HL-60/S4 treated with phorbol 12-myristate 13-acetate at 8.2 ng/mL for 4 days and 3 days (cell line): ENCODE data around the gene SNRPA.
"Not testable (repeated sequence)": the region's sequence is repeated elsewhere in the genome, so short reads cannot be mapped to it uniquely, and the experiment has no call there.

Source experiments
- in situ Hi-C: fragments of 300-500 bp; cut with MboI; formaldehyde crosslinking; loops from 2 replicates; pipeline ENCODE4 v1.15.0; 2022; ENCODE audit warnings: low sequenced_read_pairs

Gene SNRPA

DNA sequence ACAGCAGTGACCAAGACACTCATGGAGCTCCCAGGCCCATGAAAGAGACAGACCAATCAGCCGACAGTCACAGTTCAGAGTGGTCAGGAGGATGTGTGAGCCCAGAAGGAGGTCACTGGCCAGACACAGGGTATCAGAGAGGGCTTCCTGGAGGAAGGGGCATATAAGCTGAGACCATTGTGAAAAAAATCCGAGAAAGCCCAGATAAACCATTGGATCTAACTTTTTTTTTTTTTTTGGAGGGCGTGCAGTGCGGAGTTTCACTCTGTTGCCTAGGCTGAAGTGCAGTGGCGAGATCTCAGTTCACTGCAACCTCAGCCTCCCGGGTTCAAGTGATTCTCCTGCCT, 29.9 kb upstream of the SNRPA start:
- in situ Hi-C loops = no loop called here

- in situ Hi-C loops = no loop called here
These were observed 28.9 kb upstream of the SNRPA start for GRCh38 chr19:40721936-40722661.

- in situ Hi-C loops = no loop called here
These were observed 27.2 kb upstream of the SNRPA start for GRCh38 chr19:40723661-40724254.

DNA sequence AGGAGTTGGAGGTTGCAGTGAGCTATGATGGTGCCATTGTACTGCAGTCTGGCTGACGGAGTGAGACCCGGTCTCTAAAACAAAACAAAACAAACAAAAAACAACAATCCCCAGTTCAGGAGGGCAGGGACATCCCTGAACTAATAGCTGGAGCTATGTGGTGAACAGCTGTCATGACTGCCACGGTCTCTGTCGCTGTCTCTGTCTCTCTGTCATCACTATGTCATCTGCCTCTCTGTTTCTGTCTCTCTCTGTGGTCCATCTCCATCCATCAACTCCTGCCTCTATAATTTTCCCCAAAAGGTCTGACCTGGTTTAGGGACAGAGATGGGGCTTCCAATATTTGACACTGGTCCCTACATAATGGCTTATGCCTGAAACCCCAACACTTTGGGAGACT, 26.7 kb upstream of the SNRPA start:
- in situ Hi-C loops = no loop called here

DNA sequence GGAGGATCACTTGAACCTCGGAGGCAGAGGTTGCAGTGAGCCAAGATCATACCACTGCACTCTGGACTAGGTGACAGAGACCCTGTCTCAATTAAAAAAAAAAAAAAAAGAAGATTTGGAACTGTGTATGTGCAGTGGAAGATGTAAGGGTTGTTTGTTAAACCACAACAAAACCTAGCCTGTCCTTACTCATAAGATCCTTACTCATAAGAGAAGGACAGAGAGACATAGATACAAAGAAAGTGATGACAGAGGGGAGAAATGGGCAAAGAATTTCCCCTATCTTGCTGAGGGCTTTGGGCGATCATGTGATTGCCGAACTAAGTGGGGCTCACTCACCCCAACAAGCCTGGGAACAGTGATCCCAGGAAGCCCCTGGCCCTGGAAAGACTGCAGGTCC, 26.1 kb upstream of the SNRPA start:
- in situ Hi-C loops = no loop called here

DNA sequence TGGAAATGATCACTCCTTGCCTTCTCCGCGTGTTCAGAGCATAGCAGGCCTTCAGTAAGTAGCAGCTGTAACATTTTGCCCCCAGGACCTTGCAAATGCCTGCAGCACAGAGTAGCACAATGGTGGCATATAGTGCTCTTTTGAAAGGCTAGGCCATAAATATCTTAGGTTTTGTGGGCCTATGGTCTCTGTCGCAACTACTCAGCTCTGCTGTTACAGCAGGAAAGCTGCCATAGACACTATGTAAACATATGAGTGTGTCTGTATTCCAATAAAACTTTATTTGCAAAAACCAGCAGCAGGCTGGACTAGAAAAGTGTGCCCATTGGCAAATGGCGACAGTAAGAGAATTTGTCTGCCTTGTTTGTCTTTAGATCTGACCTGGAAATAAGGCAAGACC, 24.7 kb upstream of the SNRPA start:
- in situ Hi-C loops = no loop called here

- in situ Hi-C loops = not testable (repeated sequence)
These were observed 20.9 kb upstream of the SNRPA start for GRCh38 chr19:40730065-40730464.

- in situ Hi-C loops = not testable (repeated sequence)
These were observed 18.7 kb upstream of the SNRPA start for GRCh38 chr19:40732304-40732703.

DNA sequence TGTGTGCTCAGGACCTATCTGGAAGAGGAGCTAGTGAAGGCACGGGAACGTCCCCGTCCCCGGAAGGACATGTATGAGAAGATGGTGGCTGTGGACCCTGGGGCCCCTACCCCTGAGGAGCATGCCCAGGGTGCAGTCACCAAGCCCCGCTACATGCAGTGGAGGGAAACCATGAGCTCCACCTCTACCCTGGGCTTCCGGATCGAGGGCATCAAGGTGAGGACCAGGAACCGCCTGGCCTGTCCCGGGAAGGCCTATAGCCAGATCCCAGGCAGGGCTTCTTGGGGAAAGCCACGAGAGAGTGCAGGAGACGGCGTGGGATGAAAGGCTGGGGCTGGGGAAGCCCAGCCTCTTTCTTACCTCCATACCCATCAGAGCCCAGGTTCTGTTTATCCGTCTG, 17.9 kb upstream of the SNRPA start:
- in situ Hi-C loops = no loop called here

- in situ Hi-C loops = no loop called here
These were observed 15.8 kb upstream of the SNRPA start for GRCh38 chr19:40735013-40735771.

DNA sequence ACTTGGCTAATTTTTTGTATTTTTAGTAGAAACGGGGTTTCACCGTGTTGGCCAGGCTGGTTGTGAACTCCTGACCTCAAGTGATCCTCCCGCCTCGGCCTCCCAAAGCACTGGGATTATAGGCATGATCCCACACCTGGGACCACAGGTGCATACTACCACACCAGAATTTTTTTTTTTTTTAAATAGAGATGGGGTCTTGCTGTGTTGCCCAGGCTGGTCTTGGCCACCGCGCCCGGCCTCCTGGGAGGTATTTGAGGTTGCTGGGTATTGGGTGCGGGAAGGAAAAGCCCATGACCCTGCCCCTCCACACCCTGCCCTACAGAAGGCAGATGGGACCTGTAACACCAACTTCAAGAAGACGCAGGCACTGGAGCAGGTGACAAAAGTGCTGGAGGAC, 14.3 kb upstream of the SNRPA start:
- in situ Hi-C loops = no loop called here

DNA sequence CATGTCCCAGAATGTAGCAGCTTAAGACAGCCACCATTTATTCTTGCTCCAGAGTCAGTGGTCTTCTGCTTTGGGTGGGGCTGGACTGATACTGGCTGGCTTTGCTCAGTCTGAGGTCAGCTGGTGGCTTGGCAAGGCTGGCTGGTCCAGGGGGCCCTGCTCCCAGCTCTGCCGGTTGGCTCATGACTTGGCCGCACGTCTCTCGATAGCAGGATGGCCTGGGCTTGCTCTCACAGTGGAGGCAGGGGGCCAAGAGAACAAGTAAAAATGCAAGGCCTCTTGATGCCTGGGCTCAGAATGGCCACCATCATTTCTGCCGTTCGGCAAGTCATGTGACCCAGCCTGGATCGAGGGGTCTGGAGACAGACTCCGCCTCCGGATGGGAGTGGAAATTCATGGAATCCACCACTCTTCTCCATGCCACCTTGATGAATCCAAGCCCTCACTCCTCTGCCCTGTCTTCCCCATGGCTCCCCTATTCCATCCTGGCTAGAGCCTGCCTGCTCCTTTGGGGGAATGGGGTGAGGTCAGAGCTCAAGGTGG, 13.8 kb upstream of the SNRPA start:
- in situ Hi-C loops = no loop called here

- in situ Hi-C loops = no loop called here
These were observed 11.8 kb upstream of the SNRPA start for GRCh38 chr19:40739030-40739839.

GRCh38 chr19:40739871-40740703, 10.9 kb upstream of the SNRPA start:
- in situ Hi-C loops = no loop called here

DNA sequence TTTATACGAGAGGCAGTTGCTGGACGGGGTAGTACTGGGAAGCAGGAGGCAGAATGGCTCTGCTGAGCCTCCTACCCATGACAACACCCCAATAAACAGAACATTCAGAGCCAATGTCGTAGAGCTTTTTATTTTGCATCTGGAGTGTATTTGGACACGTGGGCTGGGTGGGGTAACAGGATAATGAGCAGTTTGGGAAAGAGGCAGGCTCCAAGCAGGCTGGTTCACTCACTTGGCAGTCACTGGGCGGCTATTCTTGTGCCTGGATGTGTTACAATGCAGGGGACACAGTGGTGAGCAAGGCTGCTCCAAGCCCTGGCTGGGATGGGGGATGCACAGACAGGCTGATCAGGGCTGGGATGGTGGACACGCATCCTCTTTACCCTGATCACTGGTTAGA, 10.3 kb upstream of the SNRPA start:
- in situ Hi-C loops = no loop called here

DNA sequence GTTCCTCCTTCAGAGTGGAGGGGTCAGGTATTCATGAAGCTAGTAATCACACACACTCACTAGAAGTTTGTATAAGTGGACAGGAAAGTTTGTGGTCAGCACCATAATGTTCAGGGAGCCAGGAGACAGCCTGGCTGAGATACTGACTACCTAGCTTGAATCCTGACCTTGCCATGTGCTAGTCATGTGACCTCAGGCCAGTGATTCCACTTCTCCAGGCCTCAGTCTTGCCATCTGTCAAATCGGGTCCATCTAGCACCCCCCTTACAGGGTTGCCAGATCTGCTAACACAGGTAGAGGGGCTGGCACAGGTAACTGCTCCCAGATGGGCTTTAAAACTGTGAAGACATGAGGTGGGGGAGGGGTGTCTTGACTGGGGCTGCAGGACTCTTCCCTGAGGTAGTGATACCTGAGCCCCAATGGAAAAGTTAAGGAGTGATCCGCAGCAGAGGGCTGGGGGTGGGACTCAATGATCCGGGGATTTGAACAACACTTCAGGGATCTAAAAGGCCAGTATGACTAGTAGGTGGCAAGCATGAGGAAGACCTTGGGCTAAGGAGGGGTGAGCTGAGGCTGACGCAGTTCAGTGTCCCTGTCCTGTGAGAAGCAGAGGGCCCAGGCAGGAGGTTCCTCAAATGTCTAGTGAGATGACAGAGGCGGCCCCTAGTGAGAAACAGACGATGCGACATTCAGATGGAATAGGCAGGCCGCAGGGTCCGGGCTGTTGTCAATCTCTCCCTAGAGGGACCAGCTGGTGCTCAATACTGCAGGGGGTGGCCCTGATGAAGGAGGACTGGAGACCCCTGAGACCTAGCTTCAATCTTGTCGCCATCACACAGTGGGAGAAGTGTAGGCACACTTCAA, 9.2 kb upstream of the SNRPA start:
- in situ Hi-C loops = no loop called here

GRCh38 chr19:40742477-40742876, 8.5 kb upstream of the SNRPA start:
- in situ Hi-C loops = no loop called here

DNA sequence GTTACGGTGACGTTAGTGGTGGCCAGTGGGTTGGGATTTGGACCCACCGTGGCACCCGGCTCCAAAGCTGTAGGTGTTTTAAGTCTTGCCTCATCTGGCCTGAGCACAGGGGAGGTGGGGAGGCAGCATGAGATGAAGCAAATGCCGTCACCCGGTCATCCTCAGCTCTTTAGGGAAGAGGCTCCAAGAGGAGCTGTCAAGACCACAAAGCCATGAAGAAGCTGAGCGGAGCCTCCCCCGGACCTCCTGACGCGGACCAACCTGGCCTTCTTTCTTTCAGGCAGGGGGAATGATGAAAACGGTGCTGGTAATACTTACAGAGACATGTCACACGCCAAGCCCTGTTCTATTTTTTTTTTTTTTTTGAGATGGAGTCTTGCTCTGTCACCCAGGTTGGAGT, 8.1 kb upstream of the SNRPA start:
- in situ Hi-C loops = no loop called here

GRCh38 chr19:40743926-40744325, 7.1 kb upstream of the SNRPA start:
- in situ Hi-C loops = no loop called here
